Frontal cortex (tissue), 4 donors: ENCODE measurements around the gene SATL1. TPM values are rescaled to one million over a fixed set of nuclear protein-coding genes. Genes with fewer than 3 reads are reported as not detected.
"Not testable (repeated sequence)": the region's sequence is repeated elsewhere in the genome, so short reads cannot be mapped to it uniquely, and the experiment has no call there.

Experiments
- DNase-seq, 2 donors: peaks; one replicate each; pipeline ENCODE4 v3.0.0; 2012; ENCODE audit warnings: low spot score in 2 of 2
- FAIRE-seq: peaks from 2 replicates; lab custom pipeline; 2012; peaks lifted over from hg19 to GRCh38; lab: Jason Lieb, UNC
- total RNA-seq: library from RNA; depleted of rRNA; stranded (reverse); fragments of >200 nt; gene quantifications from one replicate; pipeline ENCODE4 v1.2.3, GENCODE V29; 2014
- donor health status: control.
- donor health status: control.
- donor health status: control.

Gene SATL1
- total RNA-seq, 1 donor from 2014 or later = 1.2 TPM

DNA sequence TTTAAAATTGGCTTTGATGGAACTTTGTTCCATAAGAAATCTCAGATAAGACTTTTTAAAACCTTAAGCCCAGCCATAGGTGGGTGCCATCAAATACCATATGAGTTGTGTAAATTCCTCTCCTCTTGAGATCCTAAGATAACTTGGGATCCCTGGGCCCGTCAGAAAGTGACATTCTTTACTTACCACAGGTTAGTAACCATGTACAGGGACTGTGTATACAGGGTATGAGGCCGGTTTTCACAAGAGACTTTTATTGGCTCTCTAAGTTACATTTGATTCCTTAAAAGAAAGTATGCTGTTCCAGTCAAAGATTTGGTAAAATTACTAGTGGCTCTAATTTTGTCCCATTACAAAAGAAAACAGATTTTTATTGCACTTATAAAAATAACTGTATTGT lies 129.8 kb downstream of the SATL1 start:
- no peak for DNase-seq
- FAIRE-seq = no peak

DNA sequence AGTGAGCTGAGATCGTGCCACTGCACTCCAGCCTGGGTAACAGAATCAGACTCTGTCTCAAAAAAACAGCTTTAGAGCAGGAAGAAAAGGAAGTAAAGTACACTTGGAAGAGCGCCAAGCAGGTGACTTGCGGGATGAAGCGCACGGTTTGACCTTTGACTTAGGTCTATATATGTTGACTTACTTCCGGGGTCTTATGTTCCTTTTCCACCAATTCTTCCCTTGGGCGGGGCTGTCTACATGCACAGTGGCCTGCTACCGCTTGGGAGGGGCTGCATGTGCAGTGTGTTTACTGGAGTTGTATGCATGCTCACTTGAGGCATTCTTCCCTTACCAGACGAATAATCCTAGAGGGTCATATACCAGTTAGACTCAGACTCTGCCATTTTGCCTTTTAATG lies 131.3 kb downstream of the SATL1 start:
- no peak for FAIRE-seq

GRCh38 chrX:85111347-85111746 lies 132.2 kb downstream of the SATL1 start:
- peak; percentile 73 for FAIRE-seq
- no peak for DNase-seq

More for the DNA sequence above, 131.3 kb downstream of the SATL1 start:
- DNase-seq = no peak

GRCh38 chrX:85109235-85109634 lies 134.3 kb downstream of the SATL1 start:
- FAIRE-seq = no peak
- DNase-seq = no peak

DNA sequence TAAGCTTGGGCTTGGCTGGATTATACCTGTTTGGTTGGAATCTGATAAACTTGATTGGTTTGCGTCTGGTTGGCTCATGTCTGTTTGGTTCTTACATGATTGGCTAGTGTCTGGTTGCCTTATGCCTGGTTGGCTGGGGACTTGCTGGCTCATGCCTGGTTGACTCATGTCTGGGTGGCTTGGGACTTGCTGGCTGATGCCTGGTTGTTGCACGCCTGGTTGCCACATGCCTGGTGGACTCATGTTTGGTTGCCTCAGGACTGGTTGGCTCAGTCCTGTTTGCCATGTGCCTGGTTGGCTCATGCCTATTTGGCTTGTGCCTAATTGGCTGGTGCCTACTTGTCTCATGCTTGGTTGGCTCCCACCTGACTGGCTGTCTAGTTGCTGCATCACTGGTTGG lies 135.4 kb downstream of the SATL1 start:
- FAIRE-seq = no peak

DNA sequence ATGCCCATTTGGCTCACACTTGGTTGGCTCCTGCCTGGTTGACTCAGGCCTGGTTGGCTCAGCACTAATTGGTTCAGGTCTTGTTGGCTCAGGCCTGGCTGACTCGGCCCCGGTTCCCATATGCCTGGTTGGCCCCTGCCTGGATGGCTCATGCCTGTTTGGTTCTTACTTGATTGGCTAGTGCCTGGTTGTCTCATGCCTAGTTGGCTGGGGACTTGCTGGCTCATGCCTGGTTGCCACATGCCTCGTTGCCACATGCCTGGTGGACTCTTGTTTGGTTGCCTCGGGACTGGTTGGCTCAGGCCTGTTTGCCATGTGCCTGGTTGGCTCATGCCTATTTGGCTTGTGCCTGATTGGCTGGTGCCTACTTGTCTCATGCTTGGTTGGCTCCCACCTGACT lies 136.2 kb downstream of the SATL1 start:
- FAIRE-seq (no peak), DNase-seq (no peak)

More for the DNA sequence above, 135.4 kb downstream of the SATL1 start:
- DNase-seq = no peak

DNA sequence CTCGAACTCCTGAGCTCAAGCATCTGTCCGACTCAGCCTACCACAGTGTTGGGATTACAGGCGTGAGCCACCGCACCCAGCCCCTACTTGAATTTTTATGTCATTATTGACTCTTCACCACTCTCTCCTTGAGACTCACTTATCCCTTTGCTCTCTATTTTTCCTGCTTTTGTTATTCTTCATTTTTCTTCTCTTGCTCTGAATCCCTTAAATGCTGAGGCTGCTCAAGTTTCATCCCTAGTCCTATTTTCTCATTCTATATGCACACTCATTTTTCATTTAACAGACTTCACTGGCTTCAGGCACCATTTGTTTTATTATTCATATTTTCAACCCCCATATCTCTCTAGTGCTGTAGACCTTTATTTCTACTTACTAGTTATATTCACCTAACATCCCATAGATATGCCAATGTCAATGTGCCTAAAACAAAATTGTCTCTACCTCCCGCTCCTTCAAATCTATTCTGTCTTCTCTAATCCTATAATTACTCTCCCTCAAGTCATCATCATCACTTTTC lies 154.2 kb downstream of the SATL1 start:
- DNase-seq (no peak), FAIRE-seq (no peak)

GRCh38 chrX:85084770-85085393 lies 158.7 kb downstream of the SATL1 start:
- peak; percentile 8 to 9 for DNase-seq
- peak; percentile 80 for FAIRE-seq

- DNase-seq, FAIRE-seq: not testable (repeated sequence)
Observed at GRCh38 chrX:85077247-85077646, 166.3 kb downstream of the SATL1 start.

DNA sequence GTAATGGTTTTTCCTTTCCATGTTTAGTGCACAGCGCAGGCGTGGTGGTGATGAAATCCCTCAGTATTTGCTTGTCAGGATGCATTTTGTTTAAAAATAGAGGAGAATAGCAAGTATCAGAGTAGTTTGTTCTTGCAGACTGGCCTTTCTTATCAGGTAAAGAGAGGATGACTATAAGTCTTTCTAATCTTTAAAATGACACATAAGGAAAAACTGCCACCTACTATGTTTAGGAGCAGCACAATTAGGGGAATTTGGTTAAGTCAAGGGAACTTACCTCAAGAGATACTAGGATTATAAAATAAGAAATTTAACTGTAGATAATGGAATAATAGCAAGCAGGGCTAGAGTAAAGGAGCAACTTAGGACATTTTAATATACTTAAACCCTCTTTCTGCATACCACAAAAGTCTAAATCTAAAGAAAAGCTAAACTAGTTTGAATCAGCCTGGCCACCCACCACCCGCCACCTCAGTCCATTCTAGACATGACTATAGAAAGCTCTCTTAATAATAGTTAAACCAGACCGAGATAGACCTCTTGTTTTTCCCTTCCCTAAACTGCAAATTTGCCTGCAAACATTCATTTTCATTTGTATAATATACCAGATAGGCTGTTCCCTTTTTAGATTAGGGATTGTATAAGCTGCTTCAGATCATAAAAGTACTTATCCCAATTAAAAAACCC lies 177.9 kb downstream of the SATL1 start:
- no peak for FAIRE-seq
- no peak for DNase-seq

DNA sequence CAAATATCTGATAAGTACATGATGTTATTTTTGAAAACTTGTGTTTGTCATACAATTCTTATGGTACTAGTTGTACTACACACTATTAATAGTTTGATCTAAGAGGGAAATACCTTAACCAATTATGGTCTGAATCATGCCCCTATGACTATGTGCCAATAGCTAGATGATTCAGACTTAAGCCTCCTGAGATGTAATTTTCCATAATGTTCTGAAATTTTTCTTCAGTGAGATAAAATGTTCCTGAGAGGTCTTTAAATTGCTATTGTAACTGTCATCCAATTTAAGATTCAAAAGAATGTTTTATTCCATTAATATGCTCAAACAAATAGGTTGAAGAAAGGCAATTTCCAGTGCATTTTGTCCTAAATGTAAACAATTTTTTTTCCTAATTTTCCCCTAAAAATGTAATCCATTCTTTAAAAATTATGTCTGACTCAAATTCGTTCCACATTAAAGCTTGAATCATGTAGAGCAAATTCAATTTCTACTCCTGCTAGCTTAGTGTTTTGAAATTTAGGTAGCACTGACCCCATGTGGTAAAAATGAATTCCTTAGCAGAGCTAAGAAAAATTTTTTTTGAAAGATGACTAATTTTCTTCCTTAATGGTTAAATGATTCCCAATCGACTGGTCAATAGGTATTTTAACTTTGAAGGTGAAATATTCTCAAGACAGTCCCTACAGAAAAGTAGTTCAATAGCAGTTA lies 190.8 kb downstream of the SATL1 start:
- DNase-seq (no peak), FAIRE-seq (no peak)

GRCh38 chrX:85052205-85052604 lies 191.4 kb downstream of the SATL1 start:
- FAIRE-seq (no peak), DNase-seq (no peak)

GRCh38 chrX:85051627-85052026 lies 192.0 kb downstream of the SATL1 start:
- DNase-seq (no peak), FAIRE-seq (no peak)

Other genes with a start within 250 kb of the SATL1 start
- gene APOOL, start 239.9 kb downstream of the SATL1 start, total RNA-seq = 5.3 TPM
- 102 TPM for gene ZNF711, start 212 bp upstream of the SATL1 start, total RNA-seq
- gene POF1B, start 135.9 kb upstream of the SATL1 start, total RNA-seq = under 0.01 TPM